Peyer's patch (tissue), 4 donors: ENCODE results near the gene CDK2.

Experiments used
- POLR2A ChIP-seq, 2 donors: fragments of 450-650 bp; IDR thresholded peaks; one replicate each; pipeline ENCODE4 v1.5.1; 2017; ENCODE audit warnings: antibody characterized with exemption in 2 of 2, mild to moderate bottlenecking in 2 of 2, moderate library complexity in 2 of 2
- TF ChIP-seq, protein P1 (sequence below), 6 experiments: fragments of 450-650 bp in 4 of 6; fragments of 200-600 bp in 2 of 6; sonication (generic) in 1 of 6; IDR thresholded peaks; one replicate each; pipeline ENCODE4 v1.5.1; 2017 to 2019; ENCODE audit warnings: antibody characterized with exemption in 6 of 6, mild to moderate bottlenecking in 3 of 6, moderate library complexity in 1 of 6

- TF ChIP-seq, protein P1, sequence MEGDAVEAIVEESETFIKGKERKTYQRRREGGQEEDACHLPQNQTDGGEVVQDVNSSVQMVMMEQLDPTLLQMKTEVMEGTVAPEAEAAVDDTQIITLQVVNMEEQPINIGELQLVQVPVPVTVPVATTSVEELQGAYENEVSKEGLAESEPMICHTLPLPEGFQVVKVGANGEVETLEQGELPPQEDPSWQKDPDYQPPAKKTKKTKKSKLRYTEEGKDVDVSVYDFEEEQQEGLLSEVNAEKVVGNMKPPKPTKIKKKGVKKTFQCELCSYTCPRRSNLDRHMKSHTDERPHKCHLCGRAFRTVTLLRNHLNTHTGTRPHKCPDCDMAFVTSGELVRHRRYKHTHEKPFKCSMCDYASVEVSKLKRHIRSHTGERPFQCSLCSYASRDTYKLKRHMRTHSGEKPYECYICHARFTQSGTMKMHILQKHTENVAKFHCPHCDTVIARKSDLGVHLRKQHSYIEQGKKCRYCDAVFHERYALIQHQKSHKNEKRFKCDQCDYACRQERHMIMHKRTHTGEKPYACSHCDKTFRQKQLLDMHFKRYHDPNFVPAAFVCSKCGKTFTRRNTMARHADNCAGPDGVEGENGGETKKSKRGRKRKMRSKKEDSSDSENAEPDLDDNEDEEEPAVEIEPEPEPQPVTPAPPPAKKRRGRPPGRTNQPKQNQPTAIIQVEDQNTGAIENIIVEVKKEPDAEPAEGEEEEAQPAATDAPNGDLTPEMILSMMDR (IDR thresholded peaks at IDR 0.05) = no peak
- no peak for TF ChIP-seq POLR2A (IDR thresholded peaks at IDR 0.05)
These were observed 2.7 kb downstream of the CDK2 start for GRCh38 chr12:55969356-55969755.
